Inferior parietal cortex (tissue), 1 donor: Measurements from ENCODE around the gene COL5A1.

Experiments used
- DNase-seq: peaks from one replicate; pipeline ENCODE4 v3.0.0-alpha.2; 2016; ENCODE audit errors: extremely low spot score

COL5A1 gene

GRCh38 chr9:134834957-134835419 is 193.4 kb downstream of the COL5A1 start:
- no peak for DNase-seq

GRCh38 chr9:134835448-134835847 is 193.8 kb downstream of the COL5A1 start:
- DNase-seq: no peak

GRCh38 chr9:134835987-134836386 is 194.4 kb downstream of the COL5A1 start:
- DNase-seq: no peak

- DNase-seq: no peak
Observed at GRCh38 chr9:134836406-134836970, 194.9 kb downstream of the COL5A1 start.

GRCh38 chr9:134837529-134837928 is 195.9 kb downstream of the COL5A1 start:
- DNase-seq: no peak

GRCh38 chr9:134838651-134839454 is 197.2 kb downstream of the COL5A1 start:
- no peak for DNase-seq

- DNase-seq: no peak
Observed at GRCh38 chr9:134839455-134840125, 198.0 kb downstream of the COL5A1 start.

- DNase-seq: no peak
Observed at GRCh38 chr9:134840511-134840910, 198.9 kb downstream of the COL5A1 start.

- DNase-seq: no peak
Observed at GRCh38 chr9:134841180-134841904, 199.7 kb downstream of the COL5A1 start.

GRCh38 chr9:134842321-134842720 is 200.7 kb downstream of the COL5A1 start:
- DNase-seq: no peak

- DNase-seq: no peak
Observed at GRCh38 chr9:134843740-134844139, 202.1 kb downstream of the COL5A1 start.

- DNase-seq: no peak
Observed at GRCh38 chr9:134844821-134845220, 203.2 kb downstream of the COL5A1 start.

- DNase-seq: no peak
Observed at GRCh38 chr9:134846187-134846586, 204.6 kb downstream of the COL5A1 start.

- no peak for DNase-seq
Observed at GRCh38 chr9:134846699-134847098, 205.1 kb downstream of the COL5A1 start.

GRCh38 chr9:134847138-134847537 is 205.5 kb downstream of the COL5A1 start:
- DNase-seq: no peak

- no peak for DNase-seq
Observed at GRCh38 chr9:134847752-134848432, 206.3 kb downstream of the COL5A1 start.

- no peak for DNase-seq
Observed at GRCh38 chr9:134848504-134848903, 206.9 kb downstream of the COL5A1 start.

- DNase-seq: no peak
Observed at GRCh38 chr9:134850611-134851010, 209.0 kb downstream of the COL5A1 start.

- DNase-seq: no peak
Observed at GRCh38 chr9:134851020-134851419, 209.4 kb downstream of the COL5A1 start.

- no peak for DNase-seq
Observed at GRCh38 chr9:134852906-134853654, 211.5 kb downstream of the COL5A1 start.

- no peak for DNase-seq
Observed at GRCh38 chr9:134853893-134854292, 212.3 kb downstream of the COL5A1 start.
